HEK293 (cell line): ENCODE measurements around the gene MEF2C.

Experiments used
- CTCF ChIA-PET: fragments of 350-600 bp; formaldehyde crosslinking; extraction: SDS; loops from one replicate; lab custom pipeline; 2021; ENCODE audit warnings: antibody characterized with exemption; lab: Yijun Ruan, JAX
- POLR2A ChIA-PET: fragments of 300-600 bp; formaldehyde crosslinking; extraction: SDS; loops from one replicate; lab custom pipeline; 2020; ENCODE audit warnings: antibody characterized with exemption, inconsistent platforms; lab: Yijun Ruan, JAX
- H3K27ac ChIP-seq: fragments of 200-500 bp; sonication (Bioruptor generic); 2 replicates; pipeline ENCODE4 v1.5.1; 2014; ENCODE audit warnings: low read depth, low read length, control low read depth, inconsistent platforms; ENCODE audit errors: extremely low read depth
- H3K36me3 ChIP-seq, 2 experiments: fragments of 200-500 bp in 1 of 2; sonication (Bioruptor generic) in 1 of 2; 1 replicate in 1 of 2; 2 replicates in 1 of 2; pipeline ENCODE4 v1.5.1; 2014 to 2017; ENCODE audit warnings: inconsistent platforms in 2 of 2, low read length in 2 of 2; ENCODE audit not compliant: control insufficient read depth in 2 of 2, insufficient read depth in 1 of 2
- H3K4me1 ChIP-seq: fragments of 200-500 bp; sonication (Bioruptor generic); 2 replicates; pipeline ENCODE4 v1.5.1; 2014; ENCODE audit warnings: mild to moderate bottlenecking, low read length, inconsistent platforms; ENCODE audit not compliant: control insufficient read depth, insufficient read depth
- H3K4me3 ChIP-seq: 2 replicates; pipeline ENCODE4 v1.5.1; 2011; ENCODE audit warnings: low read depth, mild to moderate bottlenecking, control low read depth, low read length, moderate library complexity
- H3K9me3 ChIP-seq: fragments of 200-500 bp; sonication (Bioruptor generic); 2 replicates; pipeline ENCODE4 v1.5.1; 2014; ENCODE audit warnings: low read depth, low read length, inconsistent platforms; ENCODE audit not compliant: control insufficient read depth, insufficient read depth
- EGR2 ChIP-seq: fragments of 450-650 bp; formaldehyde crosslinking; IDR thresholded peaks from 2 replicates; pipeline ENCODE4 v1.5.1; 2016; ENCODE audit warnings: low read depth, missing biosample characterization, missing genetic modification characterization
- KLF17 ChIP-seq: fragments of 450-650 bp; formaldehyde crosslinking; IDR thresholded peaks from 2 replicates; pipeline ENCODE4 v1.5.1; 2016; ENCODE audit warnings: missing biosample characterization, missing genetic modification characterization
- OSR2 ChIP-seq: fragments of 450-650 bp; formaldehyde crosslinking; IDR thresholded peaks from 2 replicates; pipeline ENCODE4 v1.5.1; 2016; ENCODE audit warnings: missing biosample characterization, missing genetic modification characterization
- PRDM1 ChIP-seq: fragments of 450-650 bp; formaldehyde crosslinking; IDR thresholded peaks from 2 replicates; pipeline ENCODE4; 2016; ENCODE audit warnings: missing biosample characterization, missing genetic modification characterization
- SP2 ChIP-seq: fragments of 450-650 bp; formaldehyde crosslinking; IDR thresholded peaks from 2 replicates; pipeline ENCODE4 v1.5.1; 2016; ENCODE audit warnings: missing biosample characterization, missing genetic modification characterization
- WT1 ChIP-seq: fragments of 450-650 bp; formaldehyde crosslinking; IDR thresholded peaks from 2 replicates; pipeline ENCODE4 v1.5.1; 2016; ENCODE audit warnings: missing biosample characterization, missing genetic modification characterization
- YY1 ChIP-seq: fragments of 450-650 bp; formaldehyde crosslinking; IDR thresholded peaks from 2 replicates; pipeline ENCODE4 v1.5.1; 2018; ENCODE audit warnings: missing biosample characterization, missing genetic modification characterization
- ZBTB17 ChIP-seq: fragments of 450-650 bp; formaldehyde crosslinking; IDR thresholded peaks from 2 replicates; pipeline ENCODE4 v1.5.1; 2016; ENCODE audit warnings: missing biosample characterization, missing genetic modification characterization
- ZEB2 ChIP-seq: fragments of 450-650 bp; formaldehyde crosslinking; IDR thresholded peaks from 2 replicates; pipeline ENCODE4 v1.5.1; 2016; ENCODE audit warnings: missing biosample characterization, missing genetic modification characterization
- ZFP37 ChIP-seq: fragments of 450-650 bp; formaldehyde crosslinking; IDR thresholded peaks from 2 replicates; pipeline ENCODE4 v1.5.1; 2016; ENCODE audit warnings: missing biosample characterization, missing genetic modification characterization
- ZNF121 ChIP-seq: fragments of 450-650 bp; formaldehyde crosslinking; IDR thresholded peaks from 2 replicates; pipeline ENCODE4 v1.5.1; 2016; ENCODE audit warnings: missing biosample characterization, missing genetic modification characterization
- ZNF146 ChIP-seq: fragments of 450-650 bp; formaldehyde crosslinking; IDR thresholded peaks from 2 replicates; pipeline ENCODE4 v1.5.1; 2016; ENCODE audit warnings: missing biosample characterization, missing genetic modification characterization
- ZNF2 ChIP-seq: fragments of 450-650 bp; formaldehyde crosslinking; IDR thresholded peaks from 2 replicates; pipeline ENCODE4 v1.5.1; 2016; ENCODE audit warnings: missing biosample characterization, missing genetic modification characterization
- ZNF23 ChIP-seq: fragments of 450-650 bp; formaldehyde crosslinking; IDR thresholded peaks from 2 replicates; pipeline ENCODE4 v1.5.1; 2016; ENCODE audit warnings: missing biosample characterization, missing genetic modification characterization, borderline replicate concordance
- ZNF280D ChIP-seq: fragments of 450-650 bp; formaldehyde crosslinking; IDR thresholded peaks from 2 replicates; pipeline ENCODE4 v1.5.1; 2016; ENCODE audit warnings: missing biosample characterization, missing genetic modification characterization
- ZNF335 ChIP-seq: fragments of 450-650 bp; formaldehyde crosslinking; conservative IDR thresholded peaks from 2 replicates; pipeline ENCODE4 v1.5.1; 2016; ENCODE audit warnings: missing biosample characterization, missing genetic modification characterization
- ZNF366 ChIP-seq: fragments of 450-650 bp; formaldehyde crosslinking; conservative IDR thresholded peaks from 2 replicates; pipeline ENCODE4 v1.5.1; 2016; ENCODE audit warnings: missing biosample characterization, missing genetic modification characterization
- ZNF391 ChIP-seq: fragments of 450-650 bp; formaldehyde crosslinking; IDR thresholded peaks from 2 replicates; pipeline ENCODE4 v1.5.1; 2016; ENCODE audit warnings: low read depth, missing biosample characterization, missing genetic modification characterization, borderline replicate concordance
- ZNF394 ChIP-seq: fragments of 450-650 bp; formaldehyde crosslinking; IDR thresholded peaks from 2 replicates; pipeline ENCODE4 v1.5.1; 2016; ENCODE audit warnings: missing biosample characterization, missing genetic modification characterization, mild to moderate bottlenecking, moderate library complexity, borderline replicate concordance
- ZNF449 ChIP-seq: fragments of 450-650 bp; formaldehyde crosslinking; IDR thresholded peaks from 2 replicates; pipeline ENCODE4 v1.5.1; 2017; ENCODE audit warnings: missing biosample characterization, mild to moderate bottlenecking, missing genetic modification characterization, moderate library complexity
- ZNF501 ChIP-seq: fragments of 450-650 bp; formaldehyde crosslinking; IDR thresholded peaks from 2 replicates; pipeline ENCODE4 v1.5.1; 2016; ENCODE audit warnings: missing biosample characterization, missing genetic modification characterization
- ZNF561 ChIP-seq: fragments of 450-650 bp; IDR thresholded peaks from 2 replicates; pipeline ENCODE4 v1.5.1; 2018; ENCODE audit warnings: missing biosample characterization, missing genetic modification characterization, borderline replicate concordance
- ZNF610 ChIP-seq: fragments of 450-650 bp; formaldehyde crosslinking; IDR thresholded peaks from 2 replicates; pipeline ENCODE4 v1.5.1; 2016; ENCODE audit warnings: missing biosample characterization, missing genetic modification characterization, borderline replicate concordance
- ZNF621 ChIP-seq: fragments of 450-650 bp; formaldehyde crosslinking; IDR thresholded peaks from 2 replicates; pipeline ENCODE4 v1.5.1; 2017; ENCODE audit warnings: missing biosample characterization, missing genetic modification characterization
- ZNF654 ChIP-seq: fragments of 450-650 bp; formaldehyde crosslinking; IDR thresholded peaks from 2 replicates; pipeline ENCODE4 v1.5.1; 2016; ENCODE audit warnings: low read depth, missing biosample characterization, missing genetic modification characterization
- ZNF692 ChIP-seq: fragments of 450-650 bp; formaldehyde crosslinking; IDR thresholded peaks from 2 replicates; pipeline ENCODE4 v1.5.1; 2016; ENCODE audit warnings: missing biosample characterization, missing genetic modification characterization
- ZNF707 ChIP-seq: fragments of 450-650 bp; formaldehyde crosslinking; IDR thresholded peaks from 2 replicates; pipeline ENCODE4 v1.5.1; 2016; ENCODE audit warnings: missing biosample characterization, missing genetic modification characterization
- ZSCAN5A ChIP-seq: fragments of 450-650 bp; formaldehyde crosslinking; IDR thresholded peaks from 2 replicates; pipeline ENCODE4 v1.5.1; 2016; ENCODE audit warnings: missing biosample characterization, missing genetic modification characterization
- ZXDB ChIP-seq: fragments of 450-650 bp; formaldehyde crosslinking; IDR thresholded peaks from 2 replicates; pipeline ENCODE4 v1.5.1; 2016; ENCODE audit warnings: missing biosample characterization, missing genetic modification characterization

Gene MEF2C

GRCh38 chr5:88690409-88691229 lies 192.4 kb downstream of the MEF2C start:
- Histone ChIP-seq H3K36me3 (no peaks in the 10 kb centered on the region), H3K27ac (no peak overlapping the region), H3K9me3 (no peaks in the 10 kb centered on the region), H3K4me1 (no peaks in the 10 kb centered on the region), H3K4me3 (peak overlapping the region; percentile 27)
- ChIA-PET POLR2A (interaction anchor here (1.1 kb wide), 1 partner anchor 909 kb away, joined by 4 read pairs; no protein-coding TSS in a partner anchor), CTCF (interaction anchor here (0.6 to 4.4 kb wide), 37 partner anchors 9 to 1687 kb away, joined by 3 to 46 read pairs (median 4); no protein-coding TSS in a partner anchor)
- TF ChIP-seq WT1 (peak; percentile 33; the same call in 1 of the 2 replicates), KLF17 (tag by site-specific recombination) (peak; percentile 42; the same call in 1 of the 2 replicates), ZNF121 (tag by site-specific recombination) (0 out of 2 replicates have a peak, but pooled peaks have one; percentile 20), ZNF280D (tag by site-specific recombination) (peak; percentile 60; the same call in 1 of the 2 replicates), ZNF449 (no peak; the same call in 1 of the 2 replicates), PRDM1 (tag by site-specific recombination) (peak; percentile 81; the same call in 1 of the 2 replicates), ZFP37 (peak; percentile 82; the same call in 1 of the 2 replicates), ZNF394 (peak; percentile 28; the same call in 1 of the 2 replicates), ZNF23 (tag by site-specific recombination) (no peak), ZEB2 (tag by site-specific recombination) (0 out of 2 replicates have a peak, but pooled peaks have one; percentile 48), ZNF610 (peak; percentile 69; the same call in 1 of the 2 replicates), ZNF692 (tag by site-specific recombination) (peak; percentile 57; the same call in 1 of the 2 replicates), ZBTB17 (tag by site-specific recombination) (peak; percentile 56; the same call in 1 of the 2 replicates), ZNF2 (peak; percentile 83), ZNF561 (peak; percentile 70; the same call in 1 of the 2 replicates), ZNF621 (tag by site-specific recombination) (no peak), YY1 (tag by site-specific recombination) (no peak), ZNF366 (tag by site-specific recombination) (peak; percentile 24; the same call in 1 of the 2 replicates), ZNF335 (tag by site-specific recombination) (peak; percentile 87), ZNF707 (tag by site-specific recombination) (no peak), ZNF501 (peak; percentile 74; the same call in 1 of the 2 replicates), ZNF146 (tag by site-specific recombination) (no peak), ZNF654 (tag by site-specific recombination) (peak; percentile 93), ZSCAN5A (no peak), EGR2 (tag by site-specific recombination) (no peak), ZNF391 (peak; percentile 58; the same call in 1 of the 2 replicates), ZXDB (peak; percentile 38; the same call in 1 of the 2 replicates), SP2 (tag by site-specific recombination) (no peak), OSR2 (peak; percentile 54; the same call in 1 of the 2 replicates)
